ENCODE results near the gene TTLL8. TPM values are rescaled to one million over a fixed set of nuclear protein-coding genes. Genes with fewer than 3 reads are reported as not detected.

The TTLL8 gene
- total RNA-seq, 2 donors from 2014 or later = 0.74 TPM; not detected in 1

DNA sequence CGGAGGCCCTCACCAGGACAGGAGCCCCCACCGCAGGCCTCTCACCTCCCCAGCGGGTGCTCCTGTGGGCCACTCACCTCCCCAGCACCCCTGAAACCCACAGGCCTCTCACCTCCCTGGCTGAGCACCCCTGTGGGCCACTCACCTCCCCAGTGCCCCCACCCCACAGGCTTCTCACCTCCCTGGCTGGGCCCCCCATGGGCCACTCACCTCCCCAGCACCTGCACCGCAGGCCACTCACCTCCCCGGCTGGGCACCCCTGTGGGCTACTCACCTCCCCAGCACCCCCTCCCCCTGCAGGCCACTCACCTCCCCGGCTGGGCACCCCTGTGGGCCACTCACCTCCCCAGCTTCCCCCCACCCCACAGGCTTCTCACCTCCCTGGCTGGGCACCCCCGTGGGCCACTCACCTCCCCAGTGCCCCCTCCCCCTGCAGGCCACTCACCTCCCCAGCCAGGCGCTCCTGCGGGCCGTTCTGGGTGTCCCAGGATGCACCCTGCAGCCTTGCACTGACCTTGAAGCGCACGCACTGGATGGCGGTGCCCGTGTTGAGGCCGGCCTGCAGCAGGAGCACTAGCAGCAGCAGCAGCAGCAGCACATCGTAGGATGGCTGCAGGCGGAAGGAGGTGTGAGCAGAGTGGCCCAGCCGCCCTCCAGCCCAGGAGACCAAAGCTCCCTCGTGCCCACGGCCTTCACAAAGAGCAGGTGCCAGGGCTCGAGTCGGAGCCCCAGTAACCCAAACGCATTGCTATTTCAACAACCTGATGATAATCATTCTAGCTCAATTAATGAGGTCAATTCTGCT lies 5.7 kb upstream of the TTLL8 start:
- Histone ChIP-seq H3K9me3 (no peaks in the 10 kb centered on the region), H3K27me3 (replicated peaks; ENCODE audit: insufficient read depth) (no peaks in the 10 kb centered on the region), H3K4me1 (replicated peaks) (peaks cover under 1% of the 10 kb centered on the region), H3K36me3 (no peaks in the 10 kb centered on the region), H3K4me3 (no peak overlapping the region), H3K27ac (no peak overlapping the region)
- DNase-seq (ENCODE audit: low spot score) = no peak
- WGBS = 89% methylated on average over 23 of the region's 23 CpGs
- TF ChIP-seq, protein P1, sequence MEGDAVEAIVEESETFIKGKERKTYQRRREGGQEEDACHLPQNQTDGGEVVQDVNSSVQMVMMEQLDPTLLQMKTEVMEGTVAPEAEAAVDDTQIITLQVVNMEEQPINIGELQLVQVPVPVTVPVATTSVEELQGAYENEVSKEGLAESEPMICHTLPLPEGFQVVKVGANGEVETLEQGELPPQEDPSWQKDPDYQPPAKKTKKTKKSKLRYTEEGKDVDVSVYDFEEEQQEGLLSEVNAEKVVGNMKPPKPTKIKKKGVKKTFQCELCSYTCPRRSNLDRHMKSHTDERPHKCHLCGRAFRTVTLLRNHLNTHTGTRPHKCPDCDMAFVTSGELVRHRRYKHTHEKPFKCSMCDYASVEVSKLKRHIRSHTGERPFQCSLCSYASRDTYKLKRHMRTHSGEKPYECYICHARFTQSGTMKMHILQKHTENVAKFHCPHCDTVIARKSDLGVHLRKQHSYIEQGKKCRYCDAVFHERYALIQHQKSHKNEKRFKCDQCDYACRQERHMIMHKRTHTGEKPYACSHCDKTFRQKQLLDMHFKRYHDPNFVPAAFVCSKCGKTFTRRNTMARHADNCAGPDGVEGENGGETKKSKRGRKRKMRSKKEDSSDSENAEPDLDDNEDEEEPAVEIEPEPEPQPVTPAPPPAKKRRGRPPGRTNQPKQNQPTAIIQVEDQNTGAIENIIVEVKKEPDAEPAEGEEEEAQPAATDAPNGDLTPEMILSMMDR (IDR thresholded peaks at IDR 0.05) = no peak
- TF ChIP-seq POLR2A (IDR thresholded peaks at IDR 0.05) = no peak
- no peak for TF ChIP-seq POLR2AphosphoS5 (IDR thresholded peaks at IDR 0.05)
- intact Hi-C loops (cut with DNase I) = no loop called here

DNA sequence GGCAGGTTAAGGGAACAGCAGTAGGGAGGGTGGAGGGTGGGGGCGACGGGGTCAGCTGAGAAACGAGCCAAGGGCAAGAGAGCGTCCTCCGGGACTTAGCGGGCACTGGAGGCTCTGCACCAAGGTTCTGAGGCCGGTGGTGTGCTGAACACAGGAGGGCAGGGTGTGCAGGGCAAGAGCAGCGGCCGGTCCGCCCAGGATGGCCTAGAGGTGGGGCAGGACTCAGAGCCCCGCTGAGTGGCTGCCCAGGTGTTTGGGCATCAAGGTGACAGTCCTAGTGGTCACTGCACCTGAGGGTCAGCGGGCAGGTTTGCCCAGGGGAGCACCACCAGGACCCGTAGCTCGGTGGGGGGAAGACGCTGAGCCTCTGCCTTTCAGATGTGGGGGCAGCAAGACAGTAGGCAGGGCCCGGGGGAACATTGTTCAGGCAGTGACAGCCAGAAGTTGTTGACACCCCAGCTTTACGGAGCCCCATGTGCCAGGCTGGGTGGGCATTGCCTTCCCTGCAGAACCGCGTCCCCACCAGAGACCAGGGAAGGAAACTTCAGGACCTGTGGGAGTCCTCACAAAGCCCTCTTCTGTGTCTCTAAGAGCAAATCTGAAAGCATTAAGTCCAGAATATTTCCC lies 4.5 kb upstream of the TTLL8 start:
- intact Hi-C loops (cut with DNase I) = no loop called here
- H3K4me1 ChIP-seq (replicated peaks) = peaks cover 6% of the 10 kb centered on the region
- WGBS = 93% methylated on average over 18 of the region's 19 CpGs

DNA sequence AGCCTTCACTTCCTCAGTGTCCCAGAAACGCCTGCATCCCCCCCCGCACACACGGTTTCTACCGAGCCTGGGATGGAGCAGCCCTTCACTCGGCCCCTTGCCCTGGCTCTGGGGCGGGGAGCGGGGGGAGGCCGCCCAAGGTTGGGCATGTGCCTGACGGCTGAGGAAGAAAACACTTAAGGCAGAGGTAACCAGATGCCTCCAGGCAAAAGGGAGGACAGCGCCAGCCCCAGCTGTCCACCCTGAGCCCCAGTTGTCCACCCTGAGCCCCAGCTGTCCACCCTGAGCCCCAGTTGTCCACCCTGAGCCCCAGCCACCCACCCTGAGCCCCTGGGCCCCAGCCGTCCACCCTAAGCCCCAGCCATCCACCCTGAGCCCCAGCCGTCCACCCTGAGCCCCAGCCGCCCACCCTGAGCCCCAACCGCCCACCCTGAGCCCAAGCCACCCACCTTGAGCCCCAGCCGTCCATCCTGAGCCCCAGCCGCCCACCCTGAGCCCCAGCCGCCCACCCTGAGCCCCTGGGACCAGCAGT lies 3.8 kb upstream of the TTLL8 start:
- H3K4me3 ChIP-seq = no peak overlapping the region
- no peak overlapping the region for H3K27ac ChIP-seq
- intact Hi-C loops (cut with DNase I) = no loop called here
- H3K27me3 ChIP-seq (replicated peaks; ENCODE audit: insufficient read depth) = peaks cover 3% of the 10 kb centered on the region
- no peak for DNase-seq (ENCODE audit: low spot score)
- H3K4me1 ChIP-seq (replicated peaks) = peaks cover 6% of the 10 kb centered on the region
- 85% methylated on average over 16 of the region's 17 CpGs for WGBS
- H3K36me3 ChIP-seq = no peaks in the 10 kb centered on the region
- H3K9me3 ChIP-seq = no peaks in the 10 kb centered on the region
- TF ChIP-seq POLR2AphosphoS5 (IDR thresholded peaks at IDR 0.05) = no peak
- no peak for TF ChIP-seq POLR2A (IDR thresholded peaks at IDR 0.05)
- TF ChIP-seq, protein P1 (IDR thresholded peaks at IDR 0.05) = no peak

More for the DNA sequence above, 4.5 kb upstream of the TTLL8 start:
- H3K36me3 ChIP-seq = no peaks in the 10 kb centered on the region
- no peak overlapping the region for H3K27ac ChIP-seq
- peaks cover 3% of the 10 kb centered on the region for H3K27me3 ChIP-seq (replicated peaks; ENCODE audit: insufficient read depth)
- H3K4me3 ChIP-seq = no peak overlapping the region
- TF ChIP-seq POLR2A (IDR thresholded peaks at IDR 0.05) (no peak), POLR2AphosphoS5 (IDR thresholded peaks at IDR 0.05) (no peak)
- TF ChIP-seq, protein P1 (IDR thresholded peaks at IDR 0.05) = no peak
- no peaks in the 10 kb centered on the region for H3K9me3 ChIP-seq
- no peak for DNase-seq (ENCODE audit: low spot score)

DNA sequence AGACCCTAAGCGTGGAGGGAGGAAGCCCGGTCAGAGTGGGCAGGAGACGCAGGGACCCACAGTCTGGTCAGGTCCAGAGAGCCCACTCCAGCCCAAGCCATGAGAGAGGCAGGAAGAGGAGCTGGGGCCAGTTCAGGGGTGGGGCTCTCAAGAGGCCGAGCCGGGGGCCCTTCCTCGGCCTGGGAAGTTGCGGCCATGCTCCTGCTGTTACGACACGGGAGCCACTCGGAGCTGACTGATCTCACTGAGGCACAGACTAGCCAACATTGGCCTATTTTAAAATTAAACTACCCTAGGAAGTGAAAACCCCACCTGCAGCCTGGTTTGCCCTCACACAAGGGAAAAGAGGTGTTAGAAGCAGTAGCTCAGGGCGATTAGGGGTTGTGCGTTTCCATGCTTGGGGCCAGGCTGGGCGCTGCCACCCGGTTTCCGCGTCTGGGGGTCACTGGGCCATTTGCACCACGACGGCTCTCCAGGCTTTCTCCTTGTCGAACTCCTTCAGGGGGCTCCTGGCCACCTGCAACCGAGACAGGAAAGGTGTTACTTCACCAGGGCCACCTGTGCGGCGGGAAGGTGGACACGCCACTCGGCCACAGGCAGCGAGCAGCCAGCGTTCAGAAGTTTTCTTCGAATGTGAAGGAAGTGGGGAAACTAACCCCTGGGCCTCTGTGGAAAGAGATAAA lies 3.2 kb upstream of the TTLL8 start:
- no peaks in the 10 kb centered on the region for H3K9me3 ChIP-seq
- no peak for DNase-seq (ENCODE audit: low spot score)
- TF ChIP-seq POLR2AphosphoS5 (IDR thresholded peaks at IDR 0.05) = no peak
- TF ChIP-seq, protein P1 (IDR thresholded peaks at IDR 0.05) = no peak
- no peak for TF ChIP-seq POLR2A (IDR thresholded peaks at IDR 0.05)
- no peak overlapping the region for H3K4me3 ChIP-seq
- H3K36me3 ChIP-seq = no peaks in the 10 kb centered on the region
- H3K27me3 ChIP-seq (replicated peaks; ENCODE audit: insufficient read depth) = peaks cover 3% of the 10 kb centered on the region
- 86% methylated on average over 27 of the region's 27 CpGs for WGBS
- intact Hi-C loops (cut with DNase I) = no loop called here
- H3K27ac ChIP-seq = no peak overlapping the region
- H3K4me1 ChIP-seq (replicated peaks) = peaks cover 6% of the 10 kb centered on the region
